ENCODE data around the gene SMAD7. TPM values are rescaled to one million over a fixed set of nuclear protein-coding genes. Genes with fewer than 3 reads are reported as not detected.
A peak's percentile ranks its signal among the peaks of the same experiment; 100 is the strongest.

The SMAD7 gene
- total RNA-seq, 1 experiment from 2014 or later: 5.8 TPM

GRCh38 chr18:48942086-48942485 is 8.7 kb downstream of the SMAD7 start:
- peak overlapping the region; percentile 67 for H3K4me2 ChIP-seq
- no TSS peak for BruUV-seq (replicated peaks)
- CTCF ChIA-PET: no interaction called here
- H3F3A ChIP-seq (ENCODE audit: insufficient read depth, low read depth): peaks cover 40% of the 10 kb centered on the region
- no peak overlapping the region for H2AFZ ChIP-seq
- H3K9me2 ChIP-seq (ENCODE audit: insufficient read depth): no peaks in the 10 kb centered on the region
- POLR2A ChIA-PET (ENCODE audit: unreplicated experiment): no interaction called here
- peaks cover 94% of the 10 kb centered on the region for H3K4me1 ChIP-seq (replicated peaks; ENCODE audit: insufficient read depth)
- TF ChIP-seq EZH2 (IDR thresholded peaks at IDR 0.05; ENCODE audit: low read depth) (no peak), CTCF (conservative IDR thresholded peaks at IDR 0.05) (no peak)
- no peaks in the 10 kb centered on the region for H3K27me3 ChIP-seq (ENCODE audit: insufficient read depth, low read depth)
- no peaks in the 10 kb centered on the region for H3K9me3 ChIP-seq (ENCODE audit: insufficient read depth, low read depth)
- no peak overlapping the region for H3K27ac ChIP-seq
- peaks cover 93% of the 10 kb centered on the region for H3K79me2 ChIP-seq (ENCODE audit: low read depth)
- peak in 1 of 2 experiments; percentile 26 for DNase-seq
- no peak overlapping the region; the same call in 1 of the 2 replicates for H3K4me3 ChIP-seq
- intact Hi-C loops (cut with micrococcal nuclease; ENCODE audit: unreplicated experiment): loop anchor here (2.0 kb wide), 2 partner anchors 55 to 79 kb away; no protein-coding TSS in a partner anchor
- peaks cover 64% of the 10 kb centered on the region for H4K20me1 ChIP-seq (ENCODE audit: insufficient read depth)
- H3K36me3 ChIP-seq (ENCODE audit: low read depth): peaks cover 23% of the 10 kb centered on the region

- intact Hi-C loops (cut with micrococcal nuclease; ENCODE audit: unreplicated experiment): loop anchor here (2.0 kb wide), 2 partner anchors 55 to 79 kb away; no protein-coding TSS in a partner anchor
- peaks cover 94% of the 10 kb centered on the region for H3K4me1 ChIP-seq (replicated peaks; ENCODE audit: insufficient read depth)
Measured at GRCh38 chr18:48941672-48942071, 9.1 kb downstream of the SMAD7 start.

GRCh38 chr18:48940854-48941611 is 9.7 kb downstream of the SMAD7 start:
- no peak for TF ChIP-seq CTCF (conservative IDR thresholded peaks at IDR 0.05)
- no peak for TF ChIP-seq EZH2 (IDR thresholded peaks at IDR 0.05; ENCODE audit: low read depth)
- Histone ChIP-seq H3K9me3 (ENCODE audit: insufficient read depth, low read depth) (no peaks in the 10 kb centered on the region), H3K79me2 (ENCODE audit: low read depth) (peaks cover 93% of the 10 kb centered on the region), H3K27ac (no peak overlapping the region), H3F3A (ENCODE audit: insufficient read depth, low read depth) (peaks cover 40% of the 10 kb centered on the region), H4K20me1 (ENCODE audit: insufficient read depth) (peaks cover 60% of the 10 kb centered on the region), H3K36me3 (ENCODE audit: low read depth) (peaks cover 21% of the 10 kb centered on the region), H3K4me3 (no peak overlapping the region), H3K4me1 (replicated peaks; ENCODE audit: insufficient read depth) (peaks cover 94% of the 10 kb centered on the region), H3K9me2 (ENCODE audit: insufficient read depth) (no peaks in the 10 kb centered on the region), H2AFZ (no peak overlapping the region), H3K27me3 (ENCODE audit: insufficient read depth, low read depth) (no peaks in the 10 kb centered on the region), H3K4me2 (0 out of 2 replicates have a peak overlapping the region, but pooled peaks have one; percentile 67)
- intact Hi-C loops (cut with micrococcal nuclease; ENCODE audit: unreplicated experiment): no loop called here
- no peak for DNase-seq
- ChIA-PET POLR2A (ENCODE audit: unreplicated experiment) (interaction anchor here (0.5 to 0.6 kb wide), 3 partner anchors 11 to 68 kb away, joined by 3 to 5 read pairs (median 4); no protein-coding TSS in a partner anchor), CTCF (no interaction called here)
- BruUV-seq (replicated peaks): no TSS peak

More at GRCh38 chr18:48941672-48942071, 9.1 kb downstream of the SMAD7 start:
- ChIA-PET CTCF (no interaction called here), POLR2A (ENCODE audit: unreplicated experiment) (interaction anchor here (0.6 kb wide), 1 partner anchor 69 kb away, joined by 5 read pairs; no protein-coding TSS in a partner anchor)
- no peak overlapping the region for H3K27ac ChIP-seq
- H3K4me3 ChIP-seq: no peak overlapping the region
- no peak overlapping the region for H2AFZ ChIP-seq
- TF ChIP-seq CTCF (conservative IDR thresholded peaks at IDR 0.05) (no peak), EZH2 (IDR thresholded peaks at IDR 0.05; ENCODE audit: low read depth) (no peak)
- H3K79me2 ChIP-seq (ENCODE audit: low read depth): peaks cover 93% of the 10 kb centered on the region
- H3K4me2 ChIP-seq: peak overlapping the region; percentile 67
- no TSS peak for BruUV-seq (replicated peaks)
- peaks cover 64% of the 10 kb centered on the region for H4K20me1 ChIP-seq (ENCODE audit: insufficient read depth)
- no peaks in the 10 kb centered on the region for H3K9me2 ChIP-seq (ENCODE audit: insufficient read depth)
- DNase-seq: no peak
- H3K27me3 ChIP-seq (ENCODE audit: insufficient read depth, low read depth): no peaks in the 10 kb centered on the region
- H3K36me3 ChIP-seq (ENCODE audit: low read depth): peaks cover 21% of the 10 kb centered on the region
- H3K9me3 ChIP-seq (ENCODE audit: insufficient read depth, low read depth): no peaks in the 10 kb centered on the region
- H3F3A ChIP-seq (ENCODE audit: insufficient read depth, low read depth): peaks cover 40% of the 10 kb centered on the region
